ENCODE results near the gene TSEN54. TPM values are rescaled to one million over a fixed set of nuclear protein-coding genes. Genes with fewer than 3 reads are reported as not detected.
"Not testable (repeated sequence)": the region's sequence is repeated elsewhere in the genome, so short reads cannot be mapped to it uniquely, and the experiment has no call there.

Gene TSEN54
- total RNA-seq = 10 to 100 TPM; 55.6 to 60.5 TPM

GRCh38 chr17:75516255-75516618 is at the start of gene TSEN54:
Gene TSEN54 (plus strand): TSS chr17:75516528. CDS start chr17:75516561, 33 bp downstream.
- Mint-ChIP-seq H3K4me3 (peak within 1 kb of the TSS; percentile 94), H3K27me3 (peaks cover 3% of the 10 kb centered on the region), H3K27ac (peak within 1 kb of the TSS; percentile 89), H3K36me3 (ENCODE audit: low read depth) (peaks cover 28% of the 10 kb centered on the region), H3K4me1 (peaks cover 30% of the 10 kb centered on the region), H3K9me3 (no peaks in the 10 kb centered on the region)
- peak; percentile 96 for DNase-seq
- POLR2A ChIA-PET = interaction anchor here (0.5 to 4.1 kb wide), 17 partner anchors 10 to 778 kb away, joined by 3 to 45 read pairs (median 5); partner anchors contain the start of genes GGA3, GRB2, LLGL2 and MRPS7
- CTCF ChIA-PET = interaction anchor here (0.7 to 1.7 kb wide), 19 partner anchors 9 to 360 kb away, joined by 3 to 17 read pairs (median 4); partner anchors contain the start of genes GRB2, LLGL2, SLC25A19 and SMIM5

GRCh38 chr17:75468291-75468754 is 48.0 kb upstream of the TSEN54 start:
- peaks cover 18% of the 10 kb centered on the region for H3K36me3 Mint-ChIP-seq (ENCODE audit: low read depth)
- no peaks in the 10 kb centered on the region for H3K9me3 Mint-ChIP-seq
- no peaks in the 10 kb centered on the region for H3K4me1 Mint-ChIP-seq
- POLR2A ChIA-PET = interaction anchor here (1.2 kb wide), 1 partner anchor 9 kb away, joined by 3 read pairs; no protein-coding TSS in a partner anchor
- CTCF ChIA-PET = no interaction called here
- H3K27ac Mint-ChIP-seq = no peak overlapping the region
- H3K4me3 Mint-ChIP-seq = no peak overlapping the region
- H3K27me3 Mint-ChIP-seq = no peaks in the 10 kb centered on the region
- no peak for DNase-seq

GRCh38 chr17:75468779-75469373 is 47.5 kb upstream of the TSEN54 start:
- Mint-ChIP-seq H3K36me3 (ENCODE audit: low read depth) (peaks cover 18% of the 10 kb centered on the region), H3K27ac (no peak overlapping the region), H3K4me3 (no peak overlapping the region), H3K4me1 (no peaks in the 10 kb centered on the region), H3K9me3 (no peaks in the 10 kb centered on the region), H3K27me3 (no peaks in the 10 kb centered on the region)
- no peak for DNase-seq
- POLR2A ChIA-PET = interaction anchor here (1.2 kb wide), 1 partner anchor 8 kb away, joined by 3 read pairs; no protein-coding TSS in a partner anchor
- CTCF ChIA-PET = no interaction called here

GRCh38 chr17:75471207-75471606 is 45.1 kb upstream of the TSEN54 start:
- Mint-ChIP-seq H3K36me3 (ENCODE audit: low read depth) (peaks cover 15% of the 10 kb centered on the region), H3K9me3 (no peaks in the 10 kb centered on the region), H3K27me3 (no peaks in the 10 kb centered on the region), H3K4me3 (no peak overlapping the region), H3K27ac (no peak overlapping the region), H3K4me1 (no peaks in the 10 kb centered on the region)
- ChIA-PET CTCF (interaction anchor here (0.7 to 1.1 kb wide), 2 partner anchors 15 to 417 kb away, joined by 3 read pairs; partner anchors contain the start of gene TMEM94), POLR2A (interaction anchor here (1.5 kb wide), 1 partner anchor 15 kb away, joined by 7 read pairs; the partner anchor contains the start of gene TMEM94)
- DNase-seq = no peak

GRCh38 chr17:75472119-75472518 is 44.2 kb upstream of the TSEN54 start:
- Mint-ChIP-seq H3K4me1 (no peaks in the 10 kb centered on the region), H3K27me3 (no peaks in the 10 kb centered on the region), H3K9me3 (no peaks in the 10 kb centered on the region), H3K27ac (no peak overlapping the region), H3K4me3 (no peak overlapping the region), H3K36me3 (ENCODE audit: low read depth) (peaks cover 15% of the 10 kb centered on the region)
- CTCF ChIA-PET = interaction anchor here (1.1 kb wide), 1 partner anchor 16 kb away, joined by 3 read pairs; the partner anchor contains the start of gene TMEM94
- DNase-seq = no peak
- POLR2A ChIA-PET = interaction anchor here (1.2 to 1.5 kb wide), 2 partner anchors 10 to 16 kb away, joined by 3 to 7 read pairs; partner anchors contain the start of gene TMEM94

DNA sequence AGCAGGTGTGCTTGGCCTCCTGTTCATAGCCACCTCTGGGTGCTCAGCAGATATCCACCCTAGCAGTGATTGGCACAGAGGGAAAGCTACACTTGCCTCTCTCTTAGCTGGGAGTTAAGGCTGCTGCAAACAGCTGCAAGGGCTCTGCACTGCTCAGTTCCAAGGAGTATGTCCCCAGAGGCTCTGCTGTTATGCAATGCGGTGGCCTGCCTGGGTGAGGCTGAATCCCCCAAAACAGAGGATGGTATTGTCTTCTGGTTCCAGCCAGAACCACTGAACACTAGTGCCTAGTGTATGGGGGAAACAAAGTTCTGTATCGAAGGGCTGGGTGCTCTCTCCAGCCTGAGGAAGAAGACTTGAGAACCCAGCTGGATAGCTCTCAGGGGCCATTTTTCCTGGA is 43.1 kb upstream of the TSEN54 start:
- Mint-ChIP-seq H3K36me3 (ENCODE audit: low read depth) (peaks cover 15% of the 10 kb centered on the region), H3K4me1 (no peaks in the 10 kb centered on the region), H3K27me3 (no peaks in the 10 kb centered on the region), H3K4me3 (no peak overlapping the region), H3K27ac (no peak overlapping the region), H3K9me3 (no peaks in the 10 kb centered on the region)
- POLR2A ChIA-PET = interaction anchor here (1.2 kb wide), 1 partner anchor 11 kb away, joined by 3 read pairs; no protein-coding TSS in a partner anchor
- CTCF ChIA-PET = no interaction called here
- no peak for DNase-seq

GRCh38 chr17:75474736-75475135 is 41.6 kb upstream of the TSEN54 start:
- Mint-ChIP-seq H3K27ac (no peak overlapping the region), H3K4me3 (no peak overlapping the region), H3K9me3 (no peaks in the 10 kb centered on the region), H3K4me1 (no peaks in the 10 kb centered on the region), H3K27me3 (no peaks in the 10 kb centered on the region), H3K36me3 (ENCODE audit: low read depth) (peaks cover 15% of the 10 kb centered on the region)
- ChIA-PET POLR2A (no interaction called here), CTCF (no interaction called here)
- no peak for DNase-seq

DNA sequence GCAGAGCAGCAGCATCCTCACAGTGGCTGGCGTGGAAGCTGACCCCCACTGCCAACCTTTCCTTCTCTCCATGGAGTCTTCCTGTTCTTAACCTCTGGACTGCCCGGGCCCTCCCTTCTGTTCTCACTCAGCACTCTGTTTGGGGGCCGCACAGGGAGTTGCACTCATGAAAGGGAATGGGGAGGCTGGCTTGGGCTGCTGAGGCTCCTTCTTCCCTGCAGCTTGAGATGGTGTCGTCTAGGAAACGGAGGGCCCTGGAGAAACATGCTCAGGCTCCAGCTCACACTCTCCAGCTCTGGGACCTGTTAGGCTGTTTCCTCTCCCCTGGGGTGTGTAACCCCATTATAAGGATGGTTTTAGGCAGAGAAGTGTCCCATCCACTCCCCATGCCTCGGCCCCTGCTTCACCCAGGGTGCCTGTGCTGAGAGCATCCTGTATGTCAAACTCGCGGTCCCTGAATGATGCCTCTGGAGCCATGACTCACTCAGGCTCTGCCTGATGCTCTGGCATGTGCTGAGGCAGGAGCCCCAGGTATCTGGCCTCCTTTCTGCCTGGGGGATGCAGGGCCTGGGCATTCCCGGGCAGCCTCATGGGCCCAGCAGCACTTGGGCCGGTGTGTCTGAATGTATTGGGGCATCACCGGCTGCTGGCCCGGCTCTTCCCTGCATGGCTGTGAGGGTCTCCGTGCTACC is 41.0 kb upstream of the TSEN54 start:
- Mint-ChIP-seq H3K9me3 (no peaks in the 10 kb centered on the region), H3K4me3 (no peak overlapping the region), H3K36me3 (ENCODE audit: low read depth) (peaks cover 15% of the 10 kb centered on the region), H3K4me1 (no peaks in the 10 kb centered on the region), H3K27me3 (no peaks in the 10 kb centered on the region), H3K27ac (no peak overlapping the region)
- CTCF ChIA-PET = no interaction called here
- POLR2A ChIA-PET = no interaction called here
- no peak for DNase-seq

GRCh38 chr17:75475851-75476250 is 40.5 kb upstream of the TSEN54 start:
- no peaks in the 10 kb centered on the region for H3K27me3 Mint-ChIP-seq
- H3K27ac Mint-ChIP-seq = no peak overlapping the region
- H3K4me1 Mint-ChIP-seq = no peaks in the 10 kb centered on the region
- peaks cover 15% of the 10 kb centered on the region for H3K36me3 Mint-ChIP-seq (ENCODE audit: low read depth)
- no peak for DNase-seq
- H3K9me3 Mint-ChIP-seq = no peaks in the 10 kb centered on the region
- H3K4me3 Mint-ChIP-seq = no peak overlapping the region
- CTCF ChIA-PET = no interaction called here
- POLR2A ChIA-PET = no interaction called here

- no peak overlapping the region for H3K4me3 Mint-ChIP-seq
- no peaks in the 10 kb centered on the region for H3K27me3 Mint-ChIP-seq
- no peak overlapping the region for H3K27ac Mint-ChIP-seq
- POLR2A ChIA-PET = no interaction called here
- no peak for DNase-seq
- CTCF ChIA-PET = no interaction called here
- no peaks in the 10 kb centered on the region for H3K4me1 Mint-ChIP-seq
- H3K9me3 Mint-ChIP-seq = no peaks in the 10 kb centered on the region
- H3K36me3 Mint-ChIP-seq (ENCODE audit: low read depth) = peaks cover 15% of the 10 kb centered on the region
These were observed 40.1 kb upstream of the TSEN54 start for GRCh38 chr17:75476271-75476671.

- ChIA-PET CTCF (no interaction called here), POLR2A (interaction anchor here (1.0 to 1.3 kb wide), 2 partner anchors 8 to 20 kb away, joined by 3 read pairs; partner anchors contain the start of gene TMEM94)
- Mint-ChIP-seq H3K4me1 (no peaks in the 10 kb centered on the region), H3K9me3 (no peaks in the 10 kb centered on the region), H3K4me3 (no peak overlapping the region), H3K27me3 (no peaks in the 10 kb centered on the region), H3K36me3 (ENCODE audit: low read depth) (peaks cover 12% of the 10 kb centered on the region), H3K27ac (no peak overlapping the region)
- no peak for DNase-seq
These were observed 39.4 kb upstream of the TSEN54 start for GRCh38 chr17:75476752-75477489.

GRCh38 chr17:75477490-75477862 is 38.9 kb upstream of the TSEN54 start:
- POLR2A ChIA-PET = interaction anchor here (1.0 to 1.3 kb wide), 2 partner anchors 9 to 21 kb away, joined by 3 read pairs; partner anchors contain the start of gene TMEM94
- H3K27ac Mint-ChIP-seq; DNase-seq; H3K9me3 Mint-ChIP-seq; H3K27me3 Mint-ChIP-seq; H3K36me3 Mint-ChIP-seq (ENCODE audit: low read depth); H3K4me3 Mint-ChIP-seq; H3K4me1 Mint-ChIP-seq: not testable (repeated sequence)
- CTCF ChIA-PET = interaction anchor here (0.6 kb wide), 1 partner anchor 17 kb away, joined by 3 read pairs; no protein-coding TSS in a partner anchor

GRCh38 chr17:75478508-75478907 is 37.8 kb upstream of the TSEN54 start:
- H3K27ac Mint-ChIP-seq = no peak overlapping the region
- H3K4me1 Mint-ChIP-seq = no peaks in the 10 kb centered on the region
- no peaks in the 10 kb centered on the region for H3K27me3 Mint-ChIP-seq
- no peak for DNase-seq
- ChIA-PET CTCF (no interaction called here), POLR2A (no interaction called here)
- H3K4me3 Mint-ChIP-seq = no peak overlapping the region
- H3K9me3 Mint-ChIP-seq = no peaks in the 10 kb centered on the region
- no peaks in the 10 kb centered on the region for H3K36me3 Mint-ChIP-seq (ENCODE audit: low read depth)

All from activated CD4-positive, alpha-beta memory T cell treated with anti-CD3 and anti-CD28 coated beads, Interleukin-2, amount 10 ng/mL, durations not matched to agents 7 days and 5 days (primary cell).